ENCODE measurements around the gene LCN10. TPM values are rescaled to one million over a fixed set of nuclear protein-coding genes. Genes with fewer than 3 reads are reported as not detected.

The LCN10 gene
- total and polyA plus RNA-seq, 2 of the 13 experiments (the other 11 are each of a cell fraction or from before 2014, with no cell fraction given) = 0.53 to 0.61 TPM

- TF ChIP-seq DZIP1 (CRISPR knock-in tag; IDR thresholded peaks at IDR 0.05) (no peak), GZF1 (CRISPR knock-in tag; IDR thresholded peaks at IDR 0.05) (peak; percentile 75), ZNF710 (CRISPR knock-in tag; IDR thresholded peaks at IDR 0.05; ENCODE audit: borderline replicate concordance) (peak; percentile 52; the same call in 1 of the 2 replicates), ZNF598 (CRISPR knock-in tag; IDR thresholded peaks at IDR 0.05; ENCODE audit: borderline replicate concordance) (0 out of 2 replicates have a peak, but pooled peaks have one; percentile 29), CBX2 (IDR thresholded peaks at IDR 0.05; ENCODE audit: low read depth, low read length) (no peak), CBX2 (CRISPR knock-in tag; IDR thresholded peaks at IDR 0.05; ENCODE audit: low read depth) (no peak), FOXK1 (CRISPR knock-in tag; IDR thresholded peaks at IDR 0.05; ENCODE audit: borderline replicate concordance, low read depth) (no peak), HDAC2 (CRISPR knock-in tag; IDR thresholded peaks at IDR 0.05) (peak; percentile 59; the same call in 1 of the 2 replicates), TP53 (CRISPR knock-in tag; conservative IDR thresholded peaks at IDR 0.05) (no peak), ZNF33A (CRISPR knock-in tag; IDR thresholded peaks at IDR 0.05; ENCODE audit: borderline replicate concordance) (no peak), NFE2L1 (CRISPR knock-in tag; IDR thresholded peaks at IDR 0.05; ENCODE audit: borderline replicate concordance) (no peak), CENPT (CRISPR knock-in tag; IDR thresholded peaks at IDR 0.05; ENCODE audit: low read depth) (no peak), FOXO4 (CRISPR knock-in tag; conservative IDR thresholded peaks at IDR 0.05) (no peak), ZNF33B (CRISPR knock-in tag; IDR thresholded peaks at IDR 0.05) (0 out of 2 replicates have a peak, but pooled peaks have one; percentile 9), REPIN1 (CRISPR knock-in tag; IDR thresholded peaks at IDR 0.05; ENCODE audit: borderline replicate concordance, low read depth) (no peak), ZNF331 (CRISPR knock-in tag; IDR thresholded peaks at IDR 0.05) (no peak), ARNTL (CRISPR knock-in tag; IDR thresholded peaks at IDR 0.05) (peak; percentile 79), PAX8 (CRISPR knock-in tag; IDR thresholded peaks at IDR 0.05; ENCODE audit: borderline replicate concordance) (no peak), RFXANK (CRISPR knock-in tag; IDR thresholded peaks at IDR 0.05) (no peak), NR3C1 (CRISPR knock-in tag; IDR thresholded peaks at IDR 0.05) (no peak), ZNF12 (CRISPR knock-in tag; IDR thresholded peaks at IDR 0.05) (no peak), ZNF230 (CRISPR knock-in tag; IDR thresholded peaks at IDR 0.05) (no peak), BRD4 (CRISPR knock-in tag; IDR thresholded peaks at IDR 0.05) (peak; percentile 61; the same call in 1 of the 2 replicates), ATAD3A (CRISPR knock-in tag; IDR thresholded peaks at IDR 0.05) (no peak), THAP8 (CRISPR knock-in tag; IDR thresholded peaks at IDR 0.05; ENCODE audit: borderline replicate concordance) (no peak)
These were observed 45.5 kb downstream of the LCN10 start (continued) for GRCh38 chr9:136697146-136697820.
